KG1 (cell line): ENCODE measurements around the gene CCNDBP1.
"Not testable (repeated sequence)": the region's sequence is repeated elsewhere in the genome, so short reads cannot be mapped to it uniquely, and the experiment has no call there.

Source experiments
- DNase-seq: peaks from one replicate; lab custom pipeline; 2025; lab: John Stamatoyannopoulos, UW

The CCNDBP1 gene

GRCh38 chr15:43185157-43186002 is at the start of gene CCNDBP1:
Gene CCNDBP1, plus strand, starts transcription at chr15:43185403. Its CDS starts 96 bp downstream, at chr15:43185499.
- DNase-seq, result peak; percentile 76

GRCh38 chr15:43143203-43143941 is 41.8 kb upstream of the CCNDBP1 start:
- no peak for DNase-seq

GRCh38 chr15:43144512-43144911 is 40.7 kb upstream of the CCNDBP1 start:
- DNase-seq, result no peak

GRCh38 chr15:43146184-43146583 is 39.0 kb upstream of the CCNDBP1 start:
- DNase-seq, result no peak

- DNase-seq, result no peak
These were observed 34.8 kb upstream of the CCNDBP1 start for GRCh38 chr15:43150191-43150929.

GRCh38 chr15:43151688-43152087 is 33.5 kb upstream of the CCNDBP1 start:
- no peak for DNase-seq

GRCh38 chr15:43153269-43153668 is 31.9 kb upstream of the CCNDBP1 start:
- DNase-seq, result no peak

GRCh38 chr15:43165801-43166325 is 19.3 kb upstream of the CCNDBP1 start:
- no peak for DNase-seq

GRCh38 chr15:43167261-43167660 is 17.9 kb upstream of the CCNDBP1 start:
- not testable (repeated sequence) for DNase-seq

- no peak for DNase-seq
These were observed 16.8 kb upstream of the CCNDBP1 start for GRCh38 chr15:43168192-43169107.

GRCh38 chr15:43169888-43170287 is 15.3 kb upstream of the CCNDBP1 start:
- no peak for DNase-seq

GRCh38 chr15:43175656-43176309 is 9.4 kb upstream of the CCNDBP1 start:
- not testable (repeated sequence) for DNase-seq

GRCh38 chr15:43177147-43177546 is 8.1 kb upstream of the CCNDBP1 start:
- not testable (repeated sequence) for DNase-seq

GRCh38 chr15:43183270-43183669 is 1.9 kb upstream of the CCNDBP1 start:
- DNase-seq, result no peak

- no peak for DNase-seq
These were observed 637 bp upstream of the CCNDBP1 start for GRCh38 chr15:43184407-43185124.

GRCh38 chr15:43186003-43186353 is 775 bp downstream of the CCNDBP1 start:
- peak; percentile 24 for DNase-seq

- no peak for DNase-seq
These were observed 2.4 kb downstream of the CCNDBP1 start for GRCh38 chr15:43187544-43188155.

GRCh38 chr15:43189296-43189695 is 4.1 kb downstream of the CCNDBP1 start:
- no peak for DNase-seq

- no peak for DNase-seq
These were observed 5.0 kb downstream of the CCNDBP1 start for GRCh38 chr15:43190178-43190577.

GRCh38 chr15:43193710-43194109 is 8.5 kb downstream of the CCNDBP1 start:
- DNase-seq, result no peak
